ENCODE data around the gene MAST2.
"Not testable (repeated sequence)": the region's sequence is repeated elsewhere in the genome, so short reads cannot be mapped to it uniquely, and the experiment has no call there.

The MAST2 gene

DNA sequence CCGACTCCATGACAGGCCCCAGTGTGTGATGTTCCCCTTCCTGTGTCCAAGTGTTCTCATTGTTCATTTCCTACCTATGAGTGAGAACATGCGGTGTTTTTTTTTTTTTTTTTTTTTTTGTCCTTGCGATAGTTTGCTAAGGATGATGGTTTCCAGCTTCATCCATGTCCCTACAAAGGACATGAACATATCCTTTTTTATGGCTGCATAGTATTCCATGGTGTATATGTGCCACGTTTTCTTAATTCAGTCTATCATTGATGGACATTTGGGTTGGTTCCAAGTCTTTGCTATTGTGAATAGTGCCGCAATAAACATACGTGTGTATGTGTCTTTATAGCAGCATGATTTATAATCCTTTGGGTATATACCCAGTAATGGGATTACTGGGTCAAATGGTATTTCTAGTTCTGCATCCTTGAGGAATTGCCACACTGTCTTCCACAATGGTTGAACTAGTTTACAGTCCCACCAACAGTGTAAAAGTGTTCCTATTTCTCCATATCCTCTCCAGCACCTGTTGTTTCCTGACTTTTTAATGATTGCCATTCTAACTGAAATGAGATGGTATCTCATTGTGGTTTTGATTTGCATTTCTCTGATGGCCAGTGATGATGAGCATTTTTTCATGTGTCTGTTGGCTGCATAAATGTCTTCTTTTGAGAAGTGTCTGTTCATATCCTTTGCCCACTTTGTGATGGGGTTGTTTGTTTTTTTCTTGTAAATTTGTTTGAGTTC, 54.5 kb downstream of the MAST2 start:
- DNase-seq (ENCODE audit: low spot score): not testable (repeated sequence)

DNA sequence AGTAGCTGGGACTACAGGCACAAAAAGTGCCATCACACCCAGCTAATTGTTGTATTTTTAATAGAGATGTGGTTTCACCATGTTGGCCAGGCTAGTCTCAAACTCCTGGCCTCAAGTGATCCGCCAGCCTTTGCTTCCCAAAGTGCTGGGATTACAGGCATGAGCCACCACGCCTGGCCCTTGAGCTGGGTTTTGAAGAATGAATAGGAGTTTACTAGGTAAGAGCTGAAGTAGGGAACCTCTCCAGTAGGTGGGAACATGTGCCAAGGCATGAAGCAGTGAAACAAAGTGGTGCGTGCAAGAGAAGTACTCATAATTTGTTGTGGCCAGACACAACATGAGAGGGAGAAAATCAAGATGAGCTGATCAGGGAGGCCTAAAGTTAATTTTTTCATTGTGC, 55.8 kb downstream of the MAST2 start:
- no peak for DNase-seq (ENCODE audit: low spot score)

DNA sequence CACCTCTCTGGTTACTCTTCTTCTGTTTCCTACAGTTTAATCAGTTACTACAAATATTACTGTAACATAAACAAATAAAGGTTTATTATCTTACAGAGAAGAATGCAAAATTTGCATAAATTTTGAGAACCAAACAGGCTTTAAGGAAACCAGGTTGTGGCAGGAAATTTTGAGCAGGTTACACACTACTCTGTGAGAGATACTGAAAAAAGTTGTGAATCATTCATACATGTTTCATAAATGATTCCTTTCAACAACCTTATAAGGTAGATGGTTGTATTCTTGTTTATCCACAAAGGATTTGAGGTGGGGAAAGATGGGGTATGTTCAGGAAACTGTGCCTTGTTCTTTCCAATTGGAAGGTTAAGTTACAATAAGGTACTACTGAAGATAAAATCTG, 58.6 kb downstream of the MAST2 start:
- DNase-seq (ENCODE audit: low spot score): no peak

DNA sequence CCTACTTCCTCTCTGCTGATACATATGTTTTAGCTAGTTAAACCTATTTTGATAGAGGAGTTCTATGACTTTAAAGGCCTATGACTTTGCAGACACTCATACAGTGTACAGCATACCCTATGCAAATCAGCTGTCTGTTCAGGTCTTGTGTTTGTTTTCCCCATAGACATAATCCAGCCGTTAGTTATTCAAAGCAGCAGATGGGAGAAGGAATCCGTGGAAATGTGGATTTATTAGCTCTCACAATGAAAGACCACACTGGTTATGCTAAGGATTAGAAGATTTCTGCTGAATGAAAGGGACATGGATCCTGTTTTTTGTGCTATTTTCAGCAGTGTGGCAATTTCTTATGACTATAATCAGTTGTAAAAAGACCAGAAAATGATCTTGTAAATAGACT, 59.8 kb downstream of the MAST2 start:
- DNase-seq (ENCODE audit: low spot score): no peak

DNA sequence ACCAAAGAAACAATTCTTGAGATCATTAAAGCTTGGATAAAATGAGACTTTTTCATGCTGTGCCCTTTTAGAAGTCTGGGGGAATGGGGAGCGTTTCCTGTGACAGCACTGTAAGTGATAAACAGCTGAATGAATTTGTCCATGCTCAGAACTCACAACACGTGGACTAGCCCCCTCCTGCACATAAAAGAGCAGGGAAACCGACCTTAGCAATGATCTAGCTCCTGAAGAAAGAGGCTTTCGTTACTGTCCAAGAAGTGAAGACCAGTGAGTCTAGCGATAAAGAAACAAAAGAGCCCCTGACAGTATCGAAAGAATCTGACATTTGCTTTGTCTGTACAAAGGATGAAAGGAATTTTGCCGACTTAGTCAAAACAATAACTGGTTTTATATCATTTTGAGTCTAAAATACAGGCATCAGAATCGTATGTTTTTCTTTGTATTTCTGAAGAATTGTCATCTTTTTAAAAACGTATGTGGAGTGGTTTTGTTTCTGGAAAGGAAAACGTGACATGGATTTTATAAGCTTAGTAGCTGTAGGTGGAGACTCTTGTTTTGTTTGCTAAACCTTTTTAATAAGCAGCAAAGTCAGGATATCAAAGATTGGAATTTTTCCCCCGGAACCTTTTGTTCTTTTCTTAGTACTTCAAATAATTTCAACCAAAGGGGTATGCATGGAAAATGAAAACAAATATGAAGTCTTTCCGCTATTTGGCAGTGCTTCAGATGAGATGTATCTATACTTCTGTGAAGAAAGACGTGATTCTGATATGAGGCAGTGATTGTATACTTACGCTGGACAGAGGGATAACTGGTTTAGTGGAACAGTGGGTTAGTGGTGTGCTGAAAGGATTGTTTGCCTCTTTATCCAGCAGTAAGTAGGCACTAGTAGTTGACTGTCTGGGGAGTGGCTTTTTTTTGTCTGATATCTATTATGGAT, 61.0 kb downstream of the MAST2 start:
- no peak for DNase-seq (ENCODE audit: low spot score)

DNA sequence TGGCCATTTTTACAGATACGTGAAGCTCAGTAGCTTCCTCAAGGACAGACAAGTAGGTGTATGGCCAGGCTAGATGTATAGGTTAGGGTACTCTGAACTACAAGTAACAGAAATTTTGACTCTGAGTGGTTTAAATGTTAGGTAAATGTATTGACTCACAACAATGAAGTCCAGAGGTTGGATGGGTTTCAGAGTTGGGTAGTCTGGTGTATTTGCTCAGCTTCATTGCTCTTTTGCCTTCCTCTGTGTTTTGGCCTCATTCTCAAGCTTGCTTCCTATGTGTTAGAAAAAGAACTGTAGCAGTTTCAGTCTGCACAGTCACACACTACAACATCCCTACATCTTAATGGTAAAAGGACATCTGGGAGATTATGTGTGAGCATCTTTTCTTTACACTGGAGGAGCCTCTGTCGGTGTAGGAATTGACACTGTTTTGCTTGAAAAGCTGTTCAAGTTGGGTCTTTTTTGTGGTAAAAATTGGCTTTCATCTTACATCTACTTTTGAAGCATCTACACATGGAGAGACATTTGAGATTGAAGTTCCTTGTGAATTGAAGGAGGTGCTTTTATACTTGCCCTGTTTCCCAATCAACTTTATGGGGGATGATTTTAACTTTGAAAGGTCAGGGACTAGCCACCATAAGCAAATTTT, 64.4 kb downstream of the MAST2 start:
- no peak for DNase-seq (ENCODE audit: low spot score)

DNA sequence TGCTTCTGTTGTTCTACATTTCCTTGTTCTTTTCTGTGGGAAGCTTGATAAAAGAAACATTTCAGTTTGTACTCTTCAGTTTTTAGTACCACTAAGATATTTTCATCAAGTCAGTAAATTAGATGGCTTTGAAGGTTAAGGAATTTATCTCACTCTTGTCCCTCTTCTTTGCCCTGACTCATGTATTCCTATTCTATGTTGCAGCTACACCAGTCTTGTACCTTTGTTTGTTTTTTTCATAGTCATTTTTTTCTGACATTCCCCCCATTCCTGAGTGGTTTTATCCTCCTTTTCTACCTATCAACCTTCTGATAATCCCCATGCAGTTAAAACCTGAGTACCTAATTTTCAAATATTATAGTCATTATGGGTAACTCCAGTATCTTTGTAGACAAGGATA, 65.4 kb downstream of the MAST2 start:
- DNase-seq (ENCODE audit: low spot score): no peak

DNA sequence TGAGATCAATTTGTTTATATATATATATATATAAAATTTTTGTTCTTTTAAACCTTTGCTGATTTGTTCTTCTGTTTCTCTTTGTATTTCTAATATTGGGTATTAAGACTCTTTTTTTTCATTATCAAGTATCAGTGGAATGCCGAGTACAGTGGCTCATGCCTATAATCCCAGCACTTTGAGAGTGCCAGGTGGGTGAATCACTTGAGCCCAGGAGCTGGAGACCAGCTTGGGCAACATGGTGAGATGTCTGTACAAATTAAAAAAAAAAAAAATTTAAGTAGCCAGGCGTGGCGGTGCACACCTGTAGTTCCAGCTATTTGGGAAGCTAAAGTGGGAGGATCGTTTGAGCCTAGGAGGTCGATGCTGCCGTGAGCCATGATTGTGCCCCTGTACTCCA, 67.1 kb downstream of the MAST2 start:
- no peak for DNase-seq (ENCODE audit: low spot score)

DNA sequence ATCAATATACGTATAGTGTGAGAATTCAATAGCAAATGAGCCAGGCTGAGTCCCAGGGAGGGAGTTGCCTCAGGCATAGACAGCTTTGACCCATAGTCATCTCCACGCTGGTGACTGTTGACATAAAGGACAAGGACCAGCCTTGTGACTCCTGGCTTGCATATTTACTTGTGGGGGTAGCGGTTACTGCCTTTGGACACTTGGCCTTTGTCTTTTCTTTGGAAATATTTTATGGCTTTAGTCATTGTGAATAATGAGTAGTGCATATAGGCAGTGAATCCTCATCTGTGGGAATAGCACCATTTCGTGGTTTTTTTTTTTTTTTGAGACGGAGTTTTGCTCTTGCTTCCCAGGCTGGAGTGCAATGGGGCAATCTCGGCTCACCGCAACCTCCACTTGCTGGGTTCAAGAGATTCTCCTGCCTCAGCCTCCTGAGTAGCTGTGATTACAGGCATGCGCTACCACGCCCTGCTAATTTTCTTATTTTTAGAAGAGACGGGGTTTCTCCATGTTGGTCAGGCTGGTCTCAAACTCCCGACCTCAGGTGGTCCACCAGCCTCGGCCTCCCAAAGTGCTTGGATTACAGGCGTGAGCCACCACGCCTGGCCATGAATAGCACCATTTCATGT, 68.9 kb downstream of the MAST2 start:
- DNase-seq (ENCODE audit: low spot score): not testable (repeated sequence)

DNA sequence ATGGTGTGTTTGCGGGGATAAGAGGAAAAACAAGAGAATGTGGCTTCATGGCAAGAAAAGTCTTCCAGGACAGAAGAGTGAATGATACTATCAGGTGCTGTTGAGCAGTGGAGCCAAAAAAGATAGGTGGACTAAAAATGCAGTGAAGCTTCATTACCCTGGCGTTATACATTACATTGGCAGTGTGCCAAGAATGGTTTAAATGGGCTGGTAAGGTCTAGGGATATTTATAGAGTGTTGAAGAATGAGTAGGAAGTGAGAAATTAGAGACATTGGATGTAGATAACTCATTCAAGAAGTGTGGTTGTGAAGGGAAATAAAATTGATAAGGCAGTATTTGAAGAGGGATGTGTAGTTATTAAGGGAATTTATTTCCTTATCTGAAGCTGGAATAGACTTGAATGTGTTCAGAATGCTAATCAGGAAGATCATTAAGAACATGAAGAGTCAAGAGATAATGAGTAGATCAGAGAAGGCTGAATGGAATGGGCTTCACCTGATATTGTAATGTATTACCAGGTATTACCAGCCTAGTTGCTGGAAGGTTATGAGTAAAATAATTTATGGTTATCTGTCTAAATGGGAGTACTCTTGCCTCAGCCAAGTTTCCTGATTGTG, 72.7 kb downstream of the MAST2 start:
- DNase-seq (ENCODE audit: low spot score): no peak

DNA sequence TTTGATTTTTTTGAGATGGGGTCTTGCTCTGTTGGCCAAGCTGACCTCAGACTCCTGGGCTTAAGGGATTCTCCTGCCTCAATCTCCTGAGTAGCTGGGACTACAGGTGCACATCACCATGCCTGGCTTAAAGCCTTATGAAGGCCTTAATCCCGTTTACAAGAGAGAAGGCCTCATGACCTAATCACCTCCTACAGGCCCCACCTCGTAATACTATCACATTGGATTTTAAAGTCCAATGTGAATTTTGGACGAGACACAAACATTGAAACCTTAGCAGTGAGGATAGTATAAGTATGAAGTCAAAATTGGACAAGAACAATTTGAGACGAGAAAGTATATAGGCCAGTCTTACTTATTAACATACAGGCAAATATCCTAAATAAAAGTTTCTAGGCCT, 73.9 kb downstream of the MAST2 start:
- no peak for DNase-seq (ENCODE audit: low spot score)

DNA sequence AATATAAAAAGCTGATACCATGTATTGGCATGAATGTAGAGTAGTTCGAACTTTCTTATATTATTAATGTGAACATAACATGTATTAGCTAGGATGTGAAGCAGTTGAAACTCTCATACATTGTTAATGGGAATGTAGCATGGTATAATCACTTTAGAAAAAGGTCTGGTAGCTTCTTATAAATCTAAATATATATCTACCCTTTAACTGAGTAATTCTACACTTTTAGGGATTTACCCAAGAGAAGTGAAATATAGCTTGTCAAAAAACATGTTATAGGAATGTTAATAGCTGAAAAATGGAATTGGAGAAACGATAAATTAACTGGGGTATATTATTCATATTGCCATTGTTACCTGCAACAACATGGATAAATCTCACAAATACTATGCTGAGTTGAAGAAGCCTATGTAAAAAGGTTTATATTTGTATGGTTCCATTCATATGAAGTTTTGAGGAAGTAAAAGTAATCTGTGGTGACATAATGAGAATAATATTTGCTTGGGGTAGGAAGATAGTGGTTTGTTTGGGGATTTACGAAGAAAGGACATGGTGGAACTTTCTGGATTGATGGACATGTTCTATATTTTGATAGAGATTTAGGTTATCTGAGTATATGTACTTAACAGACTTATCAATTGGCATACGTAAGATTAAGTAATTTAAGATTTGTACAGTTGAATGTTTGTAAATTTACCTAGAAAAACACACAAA, 76.6 kb downstream of the MAST2 start:
- no peak for DNase-seq (ENCODE audit: low spot score)

DNA sequence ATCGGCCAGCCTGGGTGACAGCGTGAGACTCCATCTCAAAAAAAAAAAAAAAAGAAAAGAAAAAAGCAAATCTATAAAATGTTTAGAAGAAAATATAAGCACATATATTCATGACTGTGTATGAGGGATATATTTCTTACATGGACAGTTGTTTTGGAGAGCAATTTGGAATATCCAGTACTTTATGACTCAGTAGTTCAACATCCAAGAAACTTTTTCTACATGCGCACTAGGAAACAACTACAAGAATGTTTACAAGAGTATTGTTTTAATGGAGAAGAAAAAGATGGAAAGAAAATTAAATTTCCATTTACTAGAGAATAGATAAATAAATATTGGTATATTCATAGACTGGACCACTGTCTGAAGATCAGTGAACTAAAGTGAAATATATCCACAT, 77.5 kb downstream of the MAST2 start:
- no peak for DNase-seq (ENCODE audit: low spot score)

DNA sequence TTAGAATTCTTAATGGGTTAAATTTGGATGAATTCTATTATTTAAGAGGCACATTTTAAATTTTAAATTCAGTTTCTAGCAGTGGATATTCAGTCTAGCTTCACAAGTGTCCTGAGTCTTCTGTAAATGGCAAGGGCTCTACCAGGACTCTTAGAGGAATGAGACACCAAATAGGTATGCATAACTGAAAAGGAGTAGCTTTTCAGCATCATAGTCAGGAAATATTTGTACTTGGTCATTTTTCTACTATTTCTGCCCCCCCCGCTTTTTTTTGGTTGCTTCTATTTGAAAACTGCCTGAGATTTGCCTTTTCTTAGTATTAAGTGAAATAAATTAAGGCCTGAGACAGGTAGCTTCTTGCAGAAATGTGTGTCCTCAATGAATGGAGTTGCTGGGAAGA, 80.2 kb downstream of the MAST2 start:
- DNase-seq (ENCODE audit: low spot score): no peak

DNA sequence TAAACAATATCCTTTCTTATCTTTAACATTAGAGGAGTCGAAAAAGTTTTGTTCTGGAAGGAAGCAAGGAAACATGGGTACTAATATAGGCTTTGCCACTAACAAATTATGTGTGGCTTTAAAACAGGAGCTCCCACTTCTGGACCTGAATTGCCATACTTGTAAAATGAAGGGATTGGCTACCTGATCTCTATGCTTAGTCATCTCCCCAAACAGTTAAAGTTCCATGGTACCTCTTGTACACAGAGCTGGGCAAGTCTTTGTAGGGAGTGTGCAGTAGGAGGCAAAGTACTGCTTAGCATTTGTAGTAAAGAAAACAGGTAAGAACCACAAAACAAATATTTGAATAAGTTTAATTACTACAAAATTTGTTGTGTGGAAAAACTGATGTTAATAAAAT, 81.3 kb downstream of the MAST2 start:
- DNase-seq (ENCODE audit: low spot score): no peak

DNA sequence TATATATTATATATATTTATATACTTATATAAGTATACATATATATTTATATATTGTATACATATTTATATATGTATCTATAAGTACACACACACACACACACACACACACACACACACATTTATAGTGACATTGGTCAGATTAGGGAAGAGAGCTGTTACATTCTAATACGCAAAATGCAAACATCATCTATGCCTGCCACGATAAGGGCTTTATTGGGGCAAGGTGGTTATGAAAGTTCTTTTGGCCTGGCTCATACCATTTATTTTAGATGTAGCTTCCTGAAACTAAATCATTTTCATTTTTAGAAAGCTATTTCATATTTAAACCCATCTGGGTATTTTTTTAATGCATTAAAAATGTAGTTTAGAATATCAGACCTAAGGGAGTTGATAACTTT, 82.8 kb downstream of the MAST2 start:
- DNase-seq (ENCODE audit: low spot score): no peak

DNA sequence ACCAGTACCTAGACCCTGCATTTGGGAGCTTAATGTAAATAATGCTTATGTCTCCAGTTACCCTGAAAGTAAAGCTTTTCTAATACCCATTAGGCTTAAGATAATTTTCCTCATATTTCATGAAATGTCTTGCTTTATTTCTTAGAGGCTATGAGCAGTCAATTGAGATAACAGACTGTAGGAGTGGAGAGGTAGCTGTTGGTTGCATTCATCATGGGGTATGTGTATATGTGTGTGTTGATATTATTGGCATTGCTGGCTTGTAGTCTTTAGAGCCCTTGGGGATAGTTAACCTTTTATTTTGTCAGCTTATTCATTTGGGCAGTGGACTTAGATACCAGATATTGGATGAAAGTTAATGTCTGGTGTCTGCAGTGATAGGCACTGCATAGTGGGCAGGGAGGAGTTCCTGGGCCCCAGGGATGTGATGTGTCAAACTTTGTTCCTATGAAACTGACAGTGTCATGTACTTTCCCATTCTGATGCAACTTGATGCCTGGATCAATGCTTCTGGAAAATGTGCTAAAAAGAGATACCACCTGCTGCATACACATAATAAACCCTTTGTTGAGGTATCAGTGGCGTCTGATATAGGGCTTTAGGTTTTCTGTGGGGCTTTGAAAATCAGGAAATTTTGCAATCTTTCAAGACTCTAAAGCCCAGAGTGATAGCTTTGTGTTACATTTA, 83.9 kb downstream of the MAST2 start:
- no peak for DNase-seq (ENCODE audit: low spot score)

DNA sequence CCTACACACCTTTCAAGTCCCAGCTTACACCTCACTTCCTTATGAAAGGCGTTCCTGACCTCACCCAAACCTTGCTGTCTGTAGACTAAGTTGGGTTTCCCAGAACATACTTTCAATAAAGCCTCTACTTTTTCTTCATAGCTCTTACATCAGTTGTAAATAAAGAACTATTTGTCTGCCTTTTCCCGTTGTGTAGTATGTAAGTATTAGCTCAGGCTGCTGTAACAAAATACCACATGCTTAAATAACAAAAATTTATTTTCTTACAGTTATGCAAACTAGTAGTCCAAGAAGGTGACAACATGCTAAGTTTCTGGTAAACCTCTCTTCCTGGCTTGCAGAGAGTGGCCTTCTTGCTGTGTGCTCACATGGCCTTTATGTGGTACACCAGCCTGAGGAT, 86.7 kb downstream of the MAST2 start:
- no peak for DNase-seq (ENCODE audit: low spot score)

DNA sequence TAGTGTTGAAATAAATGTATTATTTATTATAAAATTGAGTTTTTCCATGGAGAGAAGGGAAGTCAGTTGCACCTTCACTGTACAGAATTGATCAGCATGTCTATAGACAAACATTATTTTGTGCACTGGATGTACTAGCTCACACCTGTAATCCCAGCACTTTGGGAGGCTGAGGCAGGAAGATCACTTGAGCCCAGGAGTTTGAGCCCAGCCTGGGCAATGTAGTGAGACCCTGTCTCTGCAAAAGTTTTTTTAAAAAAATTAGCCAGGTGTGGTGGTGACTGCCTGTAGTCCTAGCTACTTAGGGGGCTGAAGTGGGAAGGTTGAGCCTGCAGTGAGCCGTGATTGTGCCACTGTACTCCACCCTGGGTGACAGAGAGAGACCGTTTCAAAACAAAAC, 87.7 kb downstream of the MAST2 start:
- DNase-seq (ENCODE audit: low spot score): no peak

DNA sequence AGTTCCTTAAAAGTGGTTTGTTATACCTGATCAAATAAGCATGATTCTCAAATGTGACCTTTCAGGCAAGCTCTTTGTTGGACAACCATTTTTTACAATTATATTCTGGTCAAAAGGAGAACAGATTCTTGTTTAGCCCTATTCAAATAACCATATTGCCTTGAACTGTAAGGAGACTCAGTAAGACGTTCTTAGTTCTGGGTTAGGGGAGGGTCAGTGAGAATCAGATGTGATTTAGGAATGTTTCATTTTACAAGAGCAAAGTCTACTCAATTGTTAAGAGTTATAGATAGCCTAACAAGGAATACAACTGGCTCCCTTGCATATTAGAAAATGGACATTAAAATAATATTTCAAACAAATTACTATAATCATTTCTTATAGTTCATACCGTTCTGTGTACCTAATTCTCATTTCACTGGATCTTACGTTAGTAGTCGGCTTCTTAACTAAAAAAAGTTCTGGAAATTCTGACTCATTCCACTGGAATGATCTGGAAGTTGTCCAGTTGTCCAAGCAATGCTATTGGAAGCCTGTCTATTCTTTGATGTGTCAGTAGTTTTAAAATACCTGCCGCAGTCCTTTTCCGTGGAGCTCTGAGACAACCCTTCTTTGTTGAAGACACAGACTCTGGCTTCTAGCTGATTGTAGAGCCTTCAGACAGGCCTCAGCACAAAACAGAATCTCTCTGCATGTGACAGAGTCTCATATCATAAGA, 88.8 kb downstream of the MAST2 start:
- DNase-seq (ENCODE audit: low spot score): no peak

Data from CD4-positive, alpha-beta T cell treated with Interleukin-15 for 4 hours (primary cell).